A204.1 (cell line): Measurements from ENCODE around the gene RUFY2.

ENCODE experiments used
- FAIRE-seq: peaks from 2 replicates; lab custom pipeline; 2012; peaks lifted over from hg19 to GRCh38; lab: Jason Lieb, UNC

Gene RUFY2

GRCh38 chr10:68364101-68364886, 42.8 kb downstream of the RUFY2 start:
- FAIRE-seq, result no peak

- no peak for FAIRE-seq
Measured at GRCh38 chr10:68362590-68362989, 44.5 kb downstream of the RUFY2 start.

GRCh38 chr10:68359189-68359588, 47.9 kb downstream of the RUFY2 start:
- peak; percentile 91 for FAIRE-seq

- no peak for FAIRE-seq
Measured at GRCh38 chr10:68353537-68353936, 53.5 kb downstream of the RUFY2 start.

GRCh38 chr10:68348265-68348741, 58.8 kb downstream of the RUFY2 start:
- no peak for FAIRE-seq

GRCh38 chr10:68346774-68347173, 60.3 kb downstream of the RUFY2 start:
- no peak for FAIRE-seq

GRCh38 chr10:68345621-68346020, 61.5 kb downstream of the RUFY2 start:
- no peak for FAIRE-seq

GRCh38 chr10:68342909-68343516, 64.1 kb downstream of the RUFY2 start:
- FAIRE-seq, result no peak

GRCh38 chr10:68340358-68341080, 66.6 kb downstream of the RUFY2 start:
- FAIRE-seq, result no peak

- FAIRE-seq, result no peak
Measured at GRCh38 chr10:68336754-68337351, 70.2 kb downstream of the RUFY2 start.

- no peak for FAIRE-seq
Measured at GRCh38 chr10:68334672-68335467, 72.2 kb downstream of the RUFY2 start.

- no peak for FAIRE-seq
Measured at GRCh38 chr10:68333440-68334431, 73.3 kb downstream of the RUFY2 start.

GRCh38 chr10:68333058-68333395, 74.0 kb downstream of the RUFY2 start:
- FAIRE-seq, result no peak

GRCh38 chr10:68332259-68333057, 74.6 kb downstream of the RUFY2 start, which contains the start of gene PBLD:
Gene PBLD, minus strand, starts transcription at chr10:68332928. Its CDS starts 26,084 bp downstream, at chr10:68306844.
- FAIRE-seq, result no peak

GRCh38 chr10:68331455-68332258, 75.4 kb downstream of the RUFY2 start, which contains the start of gene HNRNPH3:
Gene HNRNPH3, plus strand, starts transcription at chr10:68332064. Its CDS starts 5,158 bp downstream, at chr10:68337222.
- peak; percentile 27 for FAIRE-seq

GRCh38 chr10:68330852-68331454, 76.1 kb downstream of the RUFY2 start:
- FAIRE-seq, result no peak

GRCh38 chr10:68329506-68329861, 77.6 kb downstream of the RUFY2 start:
- FAIRE-seq, result no peak
